H1 (cell line): ENCODE measurements around the gene RPL23. TPM values are rescaled to one million over a fixed set of nuclear protein-coding genes. Genes with fewer than 3 reads are reported as not detected.
"Not testable (repeated sequence)": the region's sequence is repeated elsewhere in the genome, so short reads cannot be mapped to it uniquely, and the experiment has no call there.

Source experiments
- CTCF ChIA-PET: fragments of 300-600 bp; sonication (Branson Sonifier 250); formaldehyde crosslinking; loops from one replicate; lab custom pipeline; 2021; ENCODE audit not compliant: partially characterized antibody; lab: Charles Lee
- POLR2A ChIA-PET: fragments of 300-600 bp; sonication (Branson Sonifier 250); formaldehyde crosslinking; loops from one replicate; lab custom pipeline; 2021; ENCODE audit warnings: inconsistent platforms; ENCODE audit not compliant: partially characterized antibody; lab: Charles Lee
- DNase-seq, 2 experiments: peaks; one replicate each; pipeline versions ENCODE4 v3.0.0 to v3.0.0-alpha.2; 2010 to 2022; ENCODE audit warnings: low spot score in 2 of 2, low read depth in 1 of 2, mixed read lengths in 1 of 2
- FAIRE-seq: peaks from 2 replicates; lab custom pipeline; 2011; peaks lifted over from hg19 to GRCh38; lab: Jason Lieb, UNC
- H2AFZ ChIP-seq: 2 replicates; pipeline ENCODE4 v1.8.1; 2012; ENCODE audit warnings: low read length, inconsistent platforms
- H2AK5ac ChIP-seq: 2 replicates; pipeline ENCODE4 v1.6.1; 2013; ENCODE audit warnings: low read depth, low read length
- H2BK120ac ChIP-seq: replicated peaks from 2 replicates; pipeline ENCODE3; 2013; ENCODE audit warnings: low read depth, low read length, inconsistent platforms
- H2BK12ac ChIP-seq: 2 replicates; pipeline ENCODE4 v1.6.1; 2013; ENCODE audit warnings: low read depth, low read length
- H2BK15ac ChIP-seq: 2 replicates; pipeline ENCODE4 v1.6.1; 2013; ENCODE audit warnings: low read length
- H2BK20ac ChIP-seq: 2 replicates; pipeline ENCODE4 v1.6.1; 2013; ENCODE audit warnings: low read length
- H2BK5ac ChIP-seq: 2 replicates; pipeline ENCODE4 v1.6.1; 2013; ENCODE audit warnings: low read depth, low read length
- H3K14ac ChIP-seq: 2 replicates; pipeline ENCODE4 v1.6.1; 2013; ENCODE audit warnings: inconsistent platforms; ENCODE audit not compliant: insufficient read length
- H3K18ac ChIP-seq: 2 replicates; pipeline ENCODE4 v1.6.1; 2013; ENCODE audit warnings: low read length; ENCODE audit errors: extremely low read depth
- H3K23ac ChIP-seq: 2 replicates; pipeline ENCODE4 v1.6.1; 2013; ENCODE audit warnings: inconsistent platforms; ENCODE audit not compliant: insufficient read length
- H3K23me2 ChIP-seq: 2 replicates; pipeline ENCODE4 v1.6.1; 2013; ENCODE audit warnings: low read depth, low read length
- H3K27ac ChIP-seq: 2 replicates; pipeline ENCODE4 v1.6.1; 2011; ENCODE audit warnings: low read depth, low read length, inconsistent platforms
- H3K27me3 ChIP-seq, 4 experiments: replicated peaks in 1 of 4; 1 replicate in 1 of 4; 2 replicates in 3 of 4; pipeline versions ENCODE4 v1.6.1 to v1.8.1; 2011 to 2013; ENCODE audit warnings: low read length in 3 of 4, mild to moderate bottlenecking in 3 of 4, inconsistent platforms in 2 of 4, mixed read lengths in 2 of 4, moderate library complexity in 1 of 4; ENCODE audit not compliant: control insufficient read depth in 3 of 4, insufficient read depth in 3 of 4; ENCODE audit errors: extremely low read depth in 1 of 4
- H3K36me3 ChIP-seq, 4 experiments: 2 replicates each; pipeline versions ENCODE4 v1.6.1 to v1.8.1; 2011 to 2013; ENCODE audit warnings: mild to moderate bottlenecking in 4 of 4, low read length in 3 of 4, moderate library complexity in 2 of 4, control low read depth in 1 of 4, inconsistent platforms in 1 of 4; ENCODE audit not compliant: insufficient read depth in 4 of 4, control insufficient read depth in 2 of 4
- H3K4ac ChIP-seq: replicated peaks from 2 replicates; pipeline ENCODE3; 2013; ENCODE audit warnings: low read length, low read depth, mixed read lengths, inconsistent platforms; ENCODE audit not compliant: insufficient read length
- H3K4me1 ChIP-seq, 4 experiments: replicated peaks in 1 of 4; 1 replicate in 1 of 4; 2 replicates in 3 of 4; pipeline versions ENCODE4 v1.6.1 to v1.8.1; 2011 to 2013; ENCODE audit warnings: low read length in 3 of 4, inconsistent platforms in 2 of 4, mixed read lengths in 1 of 4; ENCODE audit not compliant: insufficient read depth in 4 of 4, control insufficient read depth in 3 of 4
- H3K4me2 ChIP-seq, 2 experiments: 2 replicates each; pipeline versions ENCODE4 v1.6.1 to v1.8.1; 2011 to 2013; ENCODE audit warnings: low read depth in 2 of 2, low read length in 2 of 2, control low read depth in 1 of 2, inconsistent platforms in 1 of 2, mild to moderate bottlenecking in 1 of 2; ENCODE audit not compliant: insufficient read depth in 1 of 2
- H3K4me3 ChIP-seq, 4 experiments: fragments of 200-600, 300-600 bp in 1 of 4; sonication (generic), shearing (Covaris generic), sonication (Bioruptor Twin) in 1 of 4; 2 replicates each; pipeline versions ENCODE4 v1.5.1 to v1.8.1; 2011 to 2016; ENCODE audit warnings: low read length in 4 of 4, low read depth in 3 of 4, control low read depth in 2 of 4, inconsistent platforms in 2 of 4, mild to moderate bottlenecking in 2 of 4, mixed read lengths in 1 of 4, moderate library complexity in 1 of 4; ENCODE audit not compliant: insufficient read depth in 2 of 4; ENCODE audit errors: extremely low read depth in 1 of 4
- H3K56ac ChIP-seq: replicated peaks from 2 replicates; pipeline ENCODE3; 2013; ENCODE audit warnings: low read depth, mild to moderate bottlenecking, mixed read lengths, low read length, inconsistent platforms; ENCODE audit not compliant: insufficient read length
- H3K79me1 ChIP-seq: 2 replicates; pipeline ENCODE4 v1.6.1; 2013; ENCODE audit warnings: low read depth, low read length, control low read depth
- H3K79me2 ChIP-seq, 2 experiments: 2 replicates each; pipeline versions ENCODE4 v1.6.1 to v1.8.1; 2012 to 2013; ENCODE audit warnings: low read length in 2 of 2, mild to moderate bottlenecking in 2 of 2, inconsistent platforms in 1 of 2; ENCODE audit not compliant: insufficient read depth in 2 of 2, control insufficient read depth in 1 of 2
- H3K9ac ChIP-seq, 4 experiments: replicated peaks in 1 of 4; 1 replicate in 1 of 4; 2 replicates in 3 of 4; pipeline versions ENCODE4 v1.6.1 to v1.8.1; 2011 to 2013; ENCODE audit warnings: low read depth in 3 of 4, low read length in 3 of 4, control low read depth in 2 of 4, mild to moderate bottlenecking in 2 of 4, moderate library complexity in 2 of 4, inconsistent platforms in 1 of 4; ENCODE audit errors: extremely low read depth in 1 of 4
- H3K9me3 ChIP-seq, 2 experiments: 2 replicates each; pipeline versions ENCODE4 v1.6.1 to v1.8.1; 2012 to 2013; ENCODE audit warnings: mild to moderate bottlenecking in 2 of 2, moderate library complexity in 2 of 2, control low read depth in 1 of 2, inconsistent platforms in 1 of 2, low read depth in 1 of 2, low read length in 1 of 2, mixed read lengths in 1 of 2; ENCODE audit not compliant: insufficient read depth in 2 of 2
- H4K20me1 ChIP-seq, 2 experiments: replicated peaks in 1 of 2; 2 replicates each; pipeline versions ENCODE3 to v1.8.1; 2011 to 2013; ENCODE audit warnings: inconsistent platforms in 2 of 2, low read length in 2 of 2, mild to moderate bottlenecking in 1 of 2; ENCODE audit not compliant: insufficient read depth in 2 of 2, control insufficient read depth in 1 of 2
- H4K5ac ChIP-seq: 2 replicates; pipeline ENCODE4 v1.6.1; 2013; ENCODE audit warnings: low read length, low read depth, mixed read lengths, inconsistent platforms; ENCODE audit not compliant: insufficient read length
- H4K8ac ChIP-seq: 2 replicates; pipeline ENCODE4 v1.8.0; 2013; ENCODE audit warnings: mild to moderate bottlenecking, moderate library complexity, low read length, inconsistent platforms; ENCODE audit not compliant: insufficient read depth; ENCODE audit errors: extremely low read depth
- H4K91ac ChIP-seq: replicated peaks from 2 replicates; pipeline ENCODE3; 2013; ENCODE audit warnings: low read length, mixed read lengths, inconsistent platforms; ENCODE audit not compliant: insufficient read length
- WGBS, 2 experiments: shearing (Covaris generic) in 1 of 2; methylation state at CpG; one replicate each; pipeline versions ENCODE4 v1.1.6 to v1.1.7; 2013 to 2015; ENCODE audit warnings: low lambda C conversion rate in 2 of 2, mixed read lengths in 2 of 2, inconsistent platforms in 1 of 2, low coverage in 1 of 2, missing lambda C conversion rate in 1 of 2; ENCODE audit not compliant: insufficient replicate concordance in 2 of 2, insufficient coverage in 1 of 2, insufficient read length in 1 of 2; ENCODE audit errors: extremely low coverage in 1 of 2, missing lambda C conversion rate in 1 of 2; 5-methylcytosine and 5-hydroxymethylcytosine counted together
- polyA plus RNA-seq, 7 experiments: library from polyadenylated mRNA; depleted of rRNA in 3 of 7; stranded (reverse) in 5 of 7; unstranded in 2 of 7; fragments of >200 nt in 5 of 7; fragments of 200-250 nt in 2 of 7; gene quantifications; 1 replicate in 5 of 7; 2 replicates in 1 of 7; 4 replicates in 1 of 7; pipeline versions ENCODE4 v1.2.1 to v1.2.3, GENCODE V29; 2011 to 2013; ENCODE audit warnings: missing spikeins in 2 of 7, mixed read lengths in 2 of 7
- total RNA-seq: library from RNA; stranded (reverse); fragmentation: NEBNext Ultra II Directional; extraction: Animal tissue kit (Norgen Biotek cat#: 25700); gene quantifications from 2 replicates; pipeline ENCODE4 v1.2.1, GENCODE V29; 2021

RPL23 gene
- total and polyA plus RNA-seq, 2 of the 8 experiments (the other 6 are each of a cell fraction or from before 2014, with no cell fraction given): 2,148 to 2,502 TPM

- H3K18ac ChIP-seq, H4K5ac ChIP-seq, H2BK20ac ChIP-seq, H2BK5ac ChIP-seq, DNase-seq, H2BK120ac ChIP-seq, H2AK5ac ChIP-seq, H4K91ac ChIP-seq, H2AFZ ChIP-seq, H2BK15ac ChIP-seq, H3K56ac ChIP-seq, H2BK12ac ChIP-seq, H3K23ac ChIP-seq, H3K4me3 ChIP-seq, H3K4ac ChIP-seq, H3K14ac ChIP-seq, H3K9ac ChIP-seq, H3K4me2 ChIP-seq, H3K4me1 ChIP-seq, FAIRE-seq, H3K27ac ChIP-seq, H3K9me3 ChIP-seq, H3K79me1 ChIP-seq, H3K27me3 ChIP-seq: not testable (repeated sequence)
- ChIA-PET POLR2A (interaction anchor here (1.2 to 15.5 kb wide), 12 partner anchors 17 to 312 kb away, joined by 3 to 468 read pairs (median 19); partner anchors contain the start of genes CWC25, LASP1, LASP1NB and MLLT6), CTCF (interaction anchor here (1.3 to 2.6 kb wide), 5 partner anchors 9 to 310 kb away, joined by 3 to 10 read pairs (median 7); no protein-coding TSS in a partner anchor)
- 93% methylated on average over 28 of the region's 28 CpGs; no CpG with 5 or more reads in 1 of the 2 experiments for WGBS, 2 experiments
- Histone ChIP-seq H4K8ac (peak overlapping the region; percentile 88; the same call in 1 of the 2 replicates), H4K20me1 (peaks cover 6 to 16% of the 10 kb centered on the region in 2 experiments), H3K36me3 (peaks cover 22 to 28% (median 25%) of the 10 kb centered on the region in 4 experiments), H3K23me2 (peaks cover 10% of the 10 kb centered on the region), H3K79me2 (peaks cover 22 to 34% of the 10 kb centered on the region in 2 experiments)
These were observed 1.7 kb upstream of the RPL23 start for GRCh38 chr17:38855101-38855714.
